ENCODE data around the gene CHST12. TPM values are rescaled to one million over a fixed set of nuclear protein-coding genes. Genes with fewer than 3 reads are reported as not detected.

Gene CHST12
- total RNA-seq, 1 experiment from 2014 or later, result 19.3 TPM

- no peak overlapping the region for H2BK12ac ChIP-seq (ENCODE audit: insufficient read length, low read depth, low read length)
- Mint-ChIP-seq H3K27me3 (ENCODE audit: low read depth) (no peaks in the 10 kb centered on the region; the same call in none of the 2 replicates), H3K36me3 (ENCODE audit: insufficient read depth in 1 of 3, low read depth in 3 of 3) (no peaks in the 10 kb centered on the region; a peak in 2 of 7 replicates), H3K27ac (peak overlapping the region in 1 of 3 experiments; percentile 61; a peak in 1 of 7 replicates), H3K4me3 (no peak overlapping the region), H3K9me3 (peaks cover 3 to 13% of the 10 kb centered on the region in 2 experiments; a peak in 3 of 5 replicates), H3K4me1 (peaks cover 32 to 46% of the 10 kb centered on the region in 2 experiments)
- no peak overlapping the region for H3K4ac ChIP-seq (ENCODE audit: low read depth, low read length)
- no peak overlapping the region for H3K56ac ChIP-seq (ENCODE audit: insufficient read length, low read depth, low read length)
- no peak overlapping the region for H2AFZ ChIP-seq (ENCODE audit: low read length)
- no peak overlapping the region for H3K23ac ChIP-seq (ENCODE audit: insufficient read length, low read depth, low read length)
- H3K27ac ChIP-seq (ENCODE audit: insufficient read length, low read depth, low read length), result no peak overlapping the region
- no peak overlapping the region for H4K8ac ChIP-seq (replicated peaks; ENCODE audit: insufficient read length, low read depth, low read length)
- H3K4me1 ChIP-seq (ENCODE audit: insufficient read depth, low read length), result no peaks in the 10 kb centered on the region; the same call in 1 of the 2 replicates
- peaks cover 2% of the 10 kb centered on the region for H4K20me1 ChIP-seq (ENCODE audit: control insufficient read depth, insufficient read depth, insufficient read length)
- no peak overlapping the region for H4K91ac ChIP-seq (ENCODE audit: insufficient read length, low read depth, low read length)
- no peak overlapping the region for H2BK15ac ChIP-seq (ENCODE audit: low read depth, low read length)
- H3K9ac ChIP-seq (ENCODE audit: extremely low read depth, insufficient read length, low read length), result no peak overlapping the region
- no peaks in the 10 kb centered on the region for H3K79me2 ChIP-seq (ENCODE audit: insufficient read depth, low read length)
- no peak overlapping the region for H3T11ph ChIP-seq (ENCODE audit: low read length)
- peak overlapping the region; percentile 53; the same call in 1 of the 2 replicates for H3K14ac ChIP-seq (ENCODE audit: insufficient read depth, low read length)
- H2BK20ac ChIP-seq (ENCODE audit: low read depth, low read length, poor library complexity, severe bottlenecking), result no peak overlapping the region
- no peak for DNase-seq
- no peaks in the 10 kb centered on the region for H3K79me1 ChIP-seq (ENCODE audit: insufficient read depth, low read depth, low read length, poor library complexity, severe bottlenecking)
- H4K5ac ChIP-seq (ENCODE audit: insufficient read length, low read depth, low read length), result no peak overlapping the region
- no peak overlapping the region for H2AK5ac ChIP-seq (ENCODE audit: insufficient read length, low read length)
- H3K23me2 ChIP-seq (ENCODE audit: insufficient read length, low read depth, low read length, poor library complexity, severe bottlenecking), result no peaks in the 10 kb centered on the region
- TF ChIP-seq CTCF (conservative IDR thresholded peaks at IDR 0.05), result no peak
- H3K4me2 ChIP-seq (ENCODE audit: insufficient read depth, insufficient read length, low read length), result no peak overlapping the region
- no peak overlapping the region for H2BK120ac ChIP-seq (ENCODE audit: low read depth, low read length, poor library complexity, severe bottlenecking)
- no peaks in the 10 kb centered on the region for H3K27me3 ChIP-seq (ENCODE audit: insufficient read depth, low read length)
- no peak overlapping the region for H2BK5ac ChIP-seq (ENCODE audit: insufficient read length, low read length)
- no CpG with 5 or more reads among the region's 32 CpGs for WGBS (ENCODE audit: extremely low coverage, insufficient read length, low lambda C conversion rate)
- H3K18ac ChIP-seq (ENCODE audit: insufficient read length, low read depth, low read length), result no peak overlapping the region
- no peaks in the 10 kb centered on the region for H3K9me3 ChIP-seq (ENCODE audit: control insufficient read depth, low read depth, low read length)
These were observed 91.0 kb downstream of the CHST12 start for GRCh38 chr7:2494191-2495130.

Data from H9 (cell line).